T-cell (primary cell): ENCODE results near the gene PATL1. TPM values are rescaled to one million over a fixed set of nuclear protein-coding genes. Genes with fewer than 3 reads are reported as not detected.
"Not testable (repeated sequence)": the region's sequence is repeated elsewhere in the genome, so short reads cannot be mapped to it uniquely, and the experiment has no call there.

Source experiments
- ATAC-seq, 4 experiments: fragments of 200-7000 bp in 3 of 4; fragments of 150-1000 bp in 1 of 4; cut with Tn5 transposase; replicated peaks in 1 of 4; 1 replicate in 3 of 4; 2 replicates in 1 of 4; pipeline ENCODE4 v1.10.0; 2021; ENCODE audit warnings: moderate library complexity in 3 of 4, mild to moderate bottlenecking in 2 of 4, moderate number of reproducible peaks in 1 of 4
- CTCF ChIA-PET, 2 donors: fragments of 300-600 bp; sonication (Branson Sonifier 250); formaldehyde crosslinking; loops; one replicate each; lab custom pipeline; 2022; ENCODE audit warnings: antibody characterized with exemption in 2 of 2; lab: Charles Lee
- POLR2A ChIA-PET, 2 donors: fragments of 300-600 bp; sonication (Branson Sonifier 250); formaldehyde crosslinking; loops; one replicate each; lab custom pipeline; 2022; ENCODE audit warnings: antibody characterized with exemption in 2 of 2; lab: Charles Lee
- DNase-seq, 35 experiments: peaks; one replicate each; pipeline versions ENCODE4 v3.0.0 to v3.0.0-alpha.2; 2013 to 2023
- H3K27ac ChIP-seq: one replicate; pipeline ENCODE4 v1.5.1; 2013; ENCODE audit warnings: low read length
- H3K27me3 ChIP-seq, 2 experiments: replicated peaks in 1 of 2; 1 replicate in 1 of 2; 2 replicates in 1 of 2; pipeline versions ENCODE4 v1.6.1 to v1.7.0; 2013; ENCODE audit warnings: low read length in 1 of 2, mixed read lengths in 1 of 2; ENCODE audit not compliant: control insufficient read depth in 2 of 2, insufficient read depth in 2 of 2; ENCODE audit errors: extremely low read depth in 1 of 2
- H3K36me3 ChIP-seq, 2 donors: 1 replicate in 1 of 2; 2 replicates in 1 of 2; pipeline versions ENCODE4 v1.6.1 to v1.7.0; 2013; ENCODE audit warnings: low read length in 1 of 2; ENCODE audit not compliant: control insufficient read depth in 2 of 2, insufficient read depth in 1 of 2; ENCODE audit errors: extremely low read depth in 1 of 2
- H3K4me1 ChIP-seq, 2 experiments: 1 replicate in 1 of 2; 2 replicates in 1 of 2; pipeline versions ENCODE4 v1.6.1 to v1.7.0; 2013; ENCODE audit warnings: low read length in 2 of 2, mixed read lengths in 1 of 2; ENCODE audit not compliant: insufficient read depth in 2 of 2, control insufficient read depth in 1 of 2; ENCODE audit errors: extremely low read depth in 1 of 2
- H3K4me3 ChIP-seq, 2 donors: 1 replicate in 1 of 2; 2 replicates in 1 of 2; pipeline versions ENCODE4 v1.5.1 to v1.7.0; 2013; ENCODE audit warnings: mild to moderate bottlenecking in 2 of 2, low read length in 1 of 2, moderate library complexity in 1 of 2; ENCODE audit not compliant: control insufficient read depth in 1 of 2; ENCODE audit errors: extremely low read depth in 1 of 2
- H3K9me3 ChIP-seq: 2 replicates; pipeline ENCODE4 v1.7.0; 2013
- H3K27ac Mint-ChIP-seq, 2 donors: one replicate each; pipeline ENCODE4 v1.8.0; 2020 to 2021; ENCODE audit warnings: mild to moderate bottlenecking in 2 of 2, mixed read lengths in 2 of 2
- H3K27me3 Mint-ChIP-seq, 2 donors: one replicate each; pipeline ENCODE4 v1.8.0; 2021 to 2022; ENCODE audit warnings: mixed read lengths in 2 of 2
- H3K36me3 Mint-ChIP-seq: one replicate; pipeline ENCODE4 v1.8.0; 2021; ENCODE audit warnings: mixed read lengths
- H3K4me1 Mint-ChIP-seq, 3 donors: one replicate each; pipeline ENCODE4 v1.8.0; 2020 to 2022; ENCODE audit warnings: mixed read lengths in 3 of 3, mild to moderate bottlenecking in 1 of 3
- H3K4me3 Mint-ChIP-seq, 3 donors: one replicate each; pipeline ENCODE4 v1.8.0; 2020 to 2022; ENCODE audit warnings: mild to moderate bottlenecking in 3 of 3, mixed read lengths in 3 of 3, moderate library complexity in 3 of 3
- H3K9me3 Mint-ChIP-seq, 3 donors: one replicate each; pipeline ENCODE4 v1.8.0; 2020 to 2022; ENCODE audit warnings: mixed read lengths in 3 of 3
- WGBS: methylation state at CpG from one replicate; pipeline ENCODE4 v1.1.5; 2013; ENCODE audit warnings: missing lambda C conversion rate; ENCODE audit not compliant: insufficient coverage; 5-methylcytosine and 5-hydroxymethylcytosine counted together
- total RNA-seq, 35 experiments: library from RNA in 6 of 35; stranded (reverse) in 6 of 35; fragments of 120-200 nt in 1 of 35; gene quantifications; one replicate each; pipeline versions ENCODE4 v1.2.1 to v1.2.4 and lab custom pipeline; 2013 to 2026

Gene PATL1
- total RNA-seq, 5 donors from 2014 or later (not counting 1 experiment from before 2014, with no cell fraction given): 37.0 to 49.7 (median 41.9) TPM

DNA sequence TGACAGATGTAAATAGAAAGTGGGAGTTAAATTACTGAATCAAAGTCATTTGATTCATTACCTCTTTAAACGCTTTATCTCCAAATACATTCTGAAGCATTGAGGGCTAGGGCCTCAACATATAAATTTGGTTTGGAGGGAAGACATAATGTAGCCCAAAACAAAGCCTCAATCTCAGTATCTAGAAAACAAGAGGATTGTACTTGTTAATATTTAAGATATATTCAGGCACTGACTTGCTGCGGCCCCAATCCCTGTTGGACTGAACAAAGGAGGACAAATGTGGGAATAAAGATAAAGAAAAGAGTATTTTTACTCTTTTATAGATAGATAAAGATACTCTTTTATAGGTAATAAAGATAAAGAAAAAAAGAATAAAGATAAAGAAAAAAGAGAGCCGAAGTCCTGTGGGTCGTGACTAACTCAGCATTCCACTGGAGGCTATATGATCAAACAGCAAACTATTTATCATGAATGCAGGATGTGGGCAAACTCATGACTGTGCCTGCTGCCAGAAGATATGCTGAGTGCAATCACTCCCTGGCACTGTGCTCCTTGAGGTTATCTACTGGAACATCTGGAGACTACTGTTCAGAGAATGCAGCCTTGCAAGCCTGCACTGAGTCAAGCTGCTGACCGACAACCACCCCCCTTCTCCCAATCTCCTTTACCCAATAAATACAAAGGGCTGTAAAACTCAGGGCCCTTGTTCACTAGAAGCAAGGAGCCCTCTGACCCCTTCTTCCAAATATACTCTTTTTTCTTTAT is 37.9 kb upstream of the PATL1 start:
- ChIA-PET CTCF (no interaction called here), POLR2A (no interaction called here)
- Histone ChIP-seq H3K4me3 (no peak overlapping the region), H3K4me1 (no peaks in the 10 kb centered on the region), H3K27ac (no peak overlapping the region), H3K9me3 (no peaks in the 10 kb centered on the region), H3K27me3 (peaks cover 0 to 12% of the 10 kb centered on the region in 2 experiments), H3K36me3 (no peaks in the 10 kb centered on the region)
- DNase-seq (no peak), ATAC-seq (no peak)
- Mint-ChIP-seq H3K4me1 (no peaks in the 10 kb centered on the region), H3K27me3 (peaks cover 24 to 25% of the 10 kb centered on the region in 2 donors), H3K36me3 (no peaks in the 10 kb centered on the region), H3K4me3 (no peak overlapping the region), H3K27ac (no peak overlapping the region), H3K9me3 (peaks cover 0 to 3% (median 0%) of the 10 kb centered on the region in 3 donors)
- WGBS: no CpG with 5 or more reads among the region's 5 CpGs

DNA sequence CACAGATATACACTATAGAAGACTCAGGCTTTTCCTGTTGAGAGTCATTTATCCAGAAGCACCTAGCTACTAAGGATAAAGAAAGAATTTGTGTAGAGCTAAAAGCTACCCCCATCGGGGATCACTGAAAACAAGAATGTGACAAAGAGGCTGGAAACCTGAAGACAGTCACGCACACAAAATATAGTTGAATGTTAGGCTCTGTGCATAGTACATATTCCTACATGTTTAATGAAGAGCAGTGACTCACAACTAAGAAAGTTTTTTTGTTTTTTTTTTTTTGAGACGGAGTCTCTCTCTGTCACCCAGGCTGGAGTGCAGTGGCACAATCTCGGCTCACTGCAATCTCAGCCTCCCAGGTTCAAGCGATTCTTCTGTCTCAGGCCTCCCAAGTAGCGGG is 36.5 kb upstream of the PATL1 start:
- Histone ChIP-seq H3K4me3 (no peak overlapping the region), H3K36me3 (no peaks in the 10 kb centered on the region), H3K27ac (no peak overlapping the region), H3K4me1 (no peaks in the 10 kb centered on the region), H3K27me3 (peaks cover 0 to 18% of the 10 kb centered on the region in 2 experiments), H3K9me3 (no peaks in the 10 kb centered on the region)
- Mint-ChIP-seq H3K4me3 (no peak overlapping the region), H3K4me1 (no peaks in the 10 kb centered on the region), H3K27ac (no peak overlapping the region), H3K36me3 (no peaks in the 10 kb centered on the region), H3K9me3 (peaks cover 0 to 3% (median 0%) of the 10 kb centered on the region in 3 donors), H3K27me3 (peaks cover 24 to 27% of the 10 kb centered on the region in 2 donors)
- CTCF ChIA-PET: no interaction called here
- DNase-seq (no peak), ATAC-seq (no peak)
- 96% methylated on average over 4 of the region's 6 CpGs for WGBS
- POLR2A ChIA-PET: no interaction called here

DNA sequence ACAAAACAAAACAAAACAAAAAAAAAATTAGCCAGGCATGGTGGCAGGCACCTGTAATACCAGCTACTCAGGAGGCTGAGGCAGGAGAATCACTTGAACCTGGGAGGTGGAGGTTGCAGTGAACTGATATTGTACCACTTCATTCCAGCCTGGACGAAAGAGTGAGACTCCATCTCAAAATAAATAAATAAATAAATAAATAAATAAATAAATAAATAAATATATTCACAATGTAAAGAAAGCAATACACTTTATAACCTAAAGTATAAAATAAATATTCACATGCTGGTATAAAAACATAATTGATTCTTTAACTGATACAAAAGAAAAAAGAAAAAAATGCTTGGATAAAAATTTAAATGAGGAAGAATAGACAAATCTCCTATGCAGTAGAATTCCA is 34.7 kb upstream of the PATL1 start:
- H3K4me3 ChIP-seq, H3K9me3 Mint-ChIP-seq, H3K4me3 Mint-ChIP-seq, H3K27ac ChIP-seq, H3K36me3 Mint-ChIP-seq, DNase-seq, H3K9me3 ChIP-seq, H3K4me1 Mint-ChIP-seq, H3K36me3 ChIP-seq, POLR2A ChIA-PET, H3K4me1 ChIP-seq, ATAC-seq, CTCF ChIA-PET, H3K27ac Mint-ChIP-seq: not testable (repeated sequence)
- no CpG with 5 or more reads among the region's 1 CpG for WGBS
- peaks cover 20 to 24% of the 10 kb centered on the region in 2 donors for H3K27me3 Mint-ChIP-seq
- H3K27me3 ChIP-seq: peaks cover 0 to 13% of the 10 kb centered on the region in 2 experiments

DNA sequence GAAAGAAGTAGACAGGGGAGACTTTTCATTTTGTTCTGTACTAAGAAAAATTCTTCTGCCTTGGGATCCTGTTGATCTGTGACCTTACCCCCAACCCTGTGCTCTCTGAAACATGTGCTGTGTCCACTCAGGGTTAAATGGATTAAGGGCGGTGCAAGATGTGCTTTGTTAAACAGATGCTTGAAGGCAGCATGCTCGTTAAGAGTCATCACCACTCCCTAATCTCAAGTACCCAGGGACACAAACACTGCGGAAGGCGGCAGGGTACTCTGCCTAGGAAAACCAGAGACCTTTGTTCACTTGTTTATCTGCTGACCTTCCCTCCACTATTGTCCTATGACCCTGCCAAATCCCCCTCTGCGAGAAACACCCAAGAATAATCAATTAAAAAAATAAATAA is 31.3 kb upstream of the PATL1 start:
- H3K4me3 ChIP-seq, DNase-seq, H3K27me3 ChIP-seq, POLR2A ChIA-PET, H3K27ac ChIP-seq, H3K36me3 ChIP-seq, H3K4me1 ChIP-seq, H3K4me1 Mint-ChIP-seq, CTCF ChIA-PET, H3K27ac Mint-ChIP-seq, H3K4me3 Mint-ChIP-seq, H3K36me3 Mint-ChIP-seq, ATAC-seq, H3K9me3 Mint-ChIP-seq, H3K9me3 ChIP-seq: not testable (repeated sequence)
- H3K27me3 Mint-ChIP-seq: peaks cover 17 to 18% of the 10 kb centered on the region in 2 donors
- WGBS: no CpG with 5 or more reads among the region's 5 CpGs

DNA sequence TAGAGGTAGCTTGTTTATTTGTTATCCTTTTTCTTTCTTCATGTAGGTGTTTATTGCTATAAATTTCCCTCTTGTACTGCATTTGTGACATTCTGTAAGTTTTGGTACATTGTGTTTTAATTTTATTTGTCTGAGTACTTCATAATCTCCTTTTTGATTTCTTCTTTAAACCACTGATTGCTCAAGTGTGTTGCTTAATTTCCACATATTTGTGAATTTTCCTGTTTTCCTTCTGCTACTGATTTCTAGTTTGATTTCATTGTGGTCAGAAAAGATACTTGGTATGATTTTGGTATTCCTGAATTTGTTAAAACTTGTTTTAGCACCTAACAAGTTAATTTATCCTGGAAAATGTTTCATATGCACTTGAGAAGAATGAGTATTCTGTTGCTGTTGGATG is 29.7 kb upstream of the PATL1 start:
- peaks cover under 1 to 6% (median 5%) of the 10 kb centered on the region in 3 donors for H3K9me3 Mint-ChIP-seq
- H3K36me3 Mint-ChIP-seq: no peaks in the 10 kb centered on the region
- no peak for DNase-seq
- ChIA-PET CTCF (no interaction called here), POLR2A (no interaction called here)
- no peak overlapping the region for H3K4me3 ChIP-seq
- no peak overlapping the region for H3K27ac Mint-ChIP-seq
- H3K27me3 ChIP-seq: peaks cover 0 to 11% of the 10 kb centered on the region in 2 experiments
- no peaks in the 10 kb centered on the region for H3K36me3 ChIP-seq
- H3K4me1 ChIP-seq: no peaks in the 10 kb centered on the region
- no peaks in the 10 kb centered on the region for H3K4me1 Mint-ChIP-seq
- no peak overlapping the region for H3K27ac ChIP-seq
- peaks cover 3 to 14% of the 10 kb centered on the region in 2 donors for H3K27me3 Mint-ChIP-seq
- no peak overlapping the region for H3K4me3 Mint-ChIP-seq
- H3K9me3 ChIP-seq: no peaks in the 10 kb centered on the region
- ATAC-seq: no peak

DNA sequence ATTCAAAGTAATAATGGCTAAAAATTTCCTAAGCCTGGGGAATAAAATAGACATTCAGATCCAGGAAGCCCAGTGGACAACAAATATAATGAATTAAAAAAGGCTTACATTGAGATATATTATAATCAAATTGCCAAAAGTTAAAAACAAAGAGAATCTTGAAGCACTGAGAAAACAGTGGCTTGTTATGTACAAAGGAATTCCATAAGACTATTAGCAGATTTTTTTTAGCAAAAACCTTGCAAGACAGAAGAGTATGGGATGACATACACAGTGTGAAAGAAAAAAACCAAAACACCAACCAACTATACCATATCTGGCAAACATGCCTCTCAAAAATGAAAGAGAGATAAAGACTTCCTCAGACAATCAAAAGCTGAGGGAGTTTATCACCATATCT is 24.1 kb upstream of the PATL1 start:
- Mint-ChIP-seq H3K36me3 (peaks cover 6% of the 10 kb centered on the region), H3K27ac (no peak overlapping the region), H3K9me3 (peaks cover 8 to 18% (median 16%) of the 10 kb centered on the region in 3 donors), H3K4me1 (peaks cover 0 to 2% (median 0%) of the 10 kb centered on the region in 3 donors), H3K4me3 (no peak overlapping the region), H3K27me3 (peaks cover 4 to 15% of the 10 kb centered on the region in 2 donors)
- no peak for ATAC-seq
- Histone ChIP-seq H3K27me3 (peaks cover 0 to 15% of the 10 kb centered on the region in 2 experiments), H3K36me3 (no peaks in the 10 kb centered on the region), H3K9me3 (peaks cover 6% of the 10 kb centered on the region), H3K4me1 (no peaks in the 10 kb centered on the region), H3K27ac (no peak overlapping the region), H3K4me3 (no peak overlapping the region)
- DNase-seq: no peak
- ChIA-PET CTCF (no interaction called here), POLR2A (no interaction called here)
